Mesenchymal stem cell (in vitro differentiated cells and primary cell): Measurements from ENCODE around the gene SPATA24.

ENCODE experiments used
- DNase-seq: peaks from one replicate; pipeline ENCODE4 v3.0.0-alpha.2; 2013
- H2AFZ ChIP-seq: one replicate; pipeline ENCODE4 v1.6.1; 2013; ENCODE audit warnings: low read depth, mild to moderate bottlenecking, control low read depth, inconsistent platforms, low read length, moderate library complexity
- H2AK5ac ChIP-seq: 2 replicates; pipeline ENCODE4 v1.6.1; 2013; ENCODE audit warnings: low read length, moderate library complexity, mild to moderate bottlenecking, inconsistent platforms; ENCODE audit not compliant: severe bottlenecking
- H2BK120ac ChIP-seq: one replicate; pipeline ENCODE4 v1.6.1; 2013; ENCODE audit warnings: low read depth, mild to moderate bottlenecking, inconsistent platforms, low read length, moderate library complexity
- H2BK12ac ChIP-seq, 2 experiments: one replicate each; pipeline ENCODE4 v1.6.1; 2013; ENCODE audit warnings: inconsistent platforms in 2 of 2, low read length in 2 of 2, mild to moderate bottlenecking in 2 of 2, moderate library complexity in 2 of 2, control low read depth in 1 of 2
- H2BK15ac ChIP-seq: one replicate; pipeline ENCODE4 v1.6.1; 2013; ENCODE audit warnings: mild to moderate bottlenecking, low read depth, inconsistent platforms; ENCODE audit not compliant: poor library complexity, severe bottlenecking
- H2BK5ac ChIP-seq: 2 replicates; pipeline ENCODE4 v1.6.1; 2013; ENCODE audit warnings: low read depth, mild to moderate bottlenecking, low read length, control low read depth, inconsistent platforms; ENCODE audit not compliant: poor library complexity, severe bottlenecking
- H3K14ac ChIP-seq, 2 experiments: one replicate each; pipeline ENCODE4 v1.6.1; 2013; ENCODE audit warnings: inconsistent platforms in 2 of 2, low read length in 2 of 2, control low read depth in 1 of 2, mild to moderate bottlenecking in 1 of 2, moderate library complexity in 1 of 2
- H3K18ac ChIP-seq, 2 experiments: one replicate each; pipeline ENCODE4 v1.6.1; 2013; ENCODE audit warnings: inconsistent platforms in 2 of 2, low read length in 2 of 2, control low read depth in 1 of 2, low read depth in 1 of 2, mild to moderate bottlenecking in 1 of 2
- H3K23ac ChIP-seq, 2 experiments: one replicate each; pipeline ENCODE4 v1.6.1; 2013; ENCODE audit warnings: inconsistent platforms in 2 of 2, low read length in 2 of 2, mild to moderate bottlenecking in 2 of 2, moderate library complexity in 2 of 2, control low read depth in 1 of 2
- H3K27ac ChIP-seq: 2 replicates; pipeline ENCODE4 v1.5.1; 2013; ENCODE audit warnings: mild to moderate bottlenecking, moderate library complexity, low read length, control low read depth, inconsistent platforms; ENCODE audit not compliant: poor library complexity, severe bottlenecking
- H3K27me3 ChIP-seq, 2 experiments: 2 replicates each; pipeline versions ENCODE4 v1.6.1 to v1.7.0; 2013; ENCODE audit warnings: low read length in 2 of 2, mild to moderate bottlenecking in 2 of 2, moderate library complexity in 2 of 2, control low read depth in 1 of 2, inconsistent platforms in 1 of 2; ENCODE audit not compliant: control insufficient read depth in 1 of 2, insufficient read depth in 1 of 2
- H3K36me3 ChIP-seq, 2 experiments: 2 replicates each; pipeline versions ENCODE4 v1.6.1 to v1.7.0; 2013; ENCODE audit warnings: low read length in 2 of 2, control low read depth in 1 of 2, inconsistent platforms in 1 of 2, low read depth in 1 of 2, mild to moderate bottlenecking in 1 of 2; ENCODE audit not compliant: insufficient read depth in 2 of 2, control insufficient read depth in 1 of 2
- H3K4ac ChIP-seq, 2 experiments: one replicate each; pipeline ENCODE4 v1.6.1; 2013; ENCODE audit warnings: inconsistent platforms in 2 of 2, low read length in 2 of 2, mild to moderate bottlenecking in 2 of 2, moderate library complexity in 2 of 2, control low read depth in 1 of 2, low read depth in 1 of 2
- H3K4me1 ChIP-seq: 2 replicates; pipeline ENCODE4 v1.6.1; 2013; ENCODE audit warnings: low read depth, low read length, control low read depth; ENCODE audit not compliant: control insufficient read depth, insufficient read depth
- H3K4me2 ChIP-seq: 2 replicates; pipeline ENCODE4 v1.6.1; 2013; ENCODE audit warnings: low read length, mild to moderate bottlenecking, inconsistent platforms; ENCODE audit not compliant: poor library complexity, severe bottlenecking
- H3K4me3 ChIP-seq, 2 experiments: 2 replicates each; pipeline versions ENCODE4 v1.5.1 to v1.7.0; 2013; ENCODE audit warnings: low read length in 2 of 2, mild to moderate bottlenecking in 2 of 2, control low read depth in 1 of 2, low read depth in 1 of 2; ENCODE audit not compliant: insufficient read depth in 1 of 2
- H3K79me1 ChIP-seq: replicated peaks from 2 replicates; pipeline ENCODE4 v1.6.1; 2013; ENCODE audit warnings: mild to moderate bottlenecking, control low read depth, low read length, inconsistent platforms; ENCODE audit not compliant: poor library complexity, severe bottlenecking
- H3K9ac ChIP-seq: 2 replicates; pipeline ENCODE4 v1.7.0; 2013; ENCODE audit warnings: mild to moderate bottlenecking, low read length, moderate library complexity
- H3K9me3 ChIP-seq: 2 replicates; pipeline ENCODE4 v1.7.0; 2013; ENCODE audit warnings: mild to moderate bottlenecking, low read length; ENCODE audit not compliant: control insufficient read depth
- H4K8ac ChIP-seq: one replicate; pipeline ENCODE4 v1.6.1; 2013; ENCODE audit warnings: inconsistent platforms, mild to moderate bottlenecking, low read length, moderate library complexity
- H4K91ac ChIP-seq: one replicate; pipeline ENCODE4 v1.6.1; 2013; ENCODE audit warnings: mild to moderate bottlenecking, low read length, inconsistent platforms
- WGBS: methylation state at CpG from one replicate; pipeline ENCODE4 v1.1.7; 2013; ENCODE audit warnings: mixed read lengths; 5-methylcytosine and 5-hydroxymethylcytosine counted together

Gene SPATA24

GRCh38 chr5:139368613-139369012 is 35.3 kb downstream of the SPATA24 start:
- Histone ChIP-seq H2AFZ (no peak overlapping the region), H2BK12ac (no peak overlapping the region), H2AK5ac (no peak overlapping the region), H3K14ac (no peak overlapping the region), H3K9me3 (no peaks in the 10 kb centered on the region), H3K79me1 (peaks cover 16% of the 10 kb centered on the region), H3K27me3 (no peaks in the 10 kb centered on the region), H2BK15ac (no peak overlapping the region), H3K4me3 (no peak overlapping the region), H3K4me2 (no peak overlapping the region), H3K23ac (no peak overlapping the region), H3K27ac (no peak overlapping the region), H2BK120ac (no peak overlapping the region), H3K4me1 (no peaks in the 10 kb centered on the region), H4K91ac (no peak overlapping the region), H4K8ac (no peak overlapping the region), H3K18ac (no peak overlapping the region), H3K9ac (peak overlapping the region; percentile 9), H3K36me3 (peaks cover 37 to 84% of the 10 kb centered on the region in 2 experiments), H2BK5ac (no peak overlapping the region), H3K4ac (no peak overlapping the region)
- 90% methylated on average over 2 of the region's 2 CpGs for WGBS
- DNase-seq = no peak

- H3K9me3 ChIP-seq = no peaks in the 10 kb centered on the region
- H3K14ac ChIP-seq = no peak overlapping the region
- H3K18ac ChIP-seq = no peak overlapping the region
- no peak for DNase-seq
- H4K91ac ChIP-seq = no peak overlapping the region
- H3K36me3 ChIP-seq = peaks cover 21 to 50% of the 10 kb centered on the region in 2 experiments
- no peak overlapping the region for H2BK5ac ChIP-seq
- peaks cover 3% of the 10 kb centered on the region for H3K4me1 ChIP-seq
- no CpG with 5 or more reads among the region's 2 CpGs for WGBS
- no peak overlapping the region for H4K8ac ChIP-seq
- no peak overlapping the region for H2AK5ac ChIP-seq
- H3K4ac ChIP-seq = no peak overlapping the region
- no peak overlapping the region for H2AFZ ChIP-seq
- no peaks in the 10 kb centered on the region for H3K27me3 ChIP-seq
- H2BK12ac ChIP-seq = no peak overlapping the region
- H3K79me1 ChIP-seq = peaks cover 9% of the 10 kb centered on the region
- H3K4me2 ChIP-seq = no peak overlapping the region
- no peak overlapping the region for H3K23ac ChIP-seq
- no peak overlapping the region for H2BK15ac ChIP-seq
- H3K4me3 ChIP-seq = no peak overlapping the region
- H3K9ac ChIP-seq = no peak overlapping the region
- H2BK120ac ChIP-seq = no peak overlapping the region
- no peak overlapping the region for H3K27ac ChIP-seq
Measured at GRCh38 chr5:139364466-139364865, 39.4 kb downstream of the SPATA24 start.

GRCh38 chr5:139363937-139364336 is 40.0 kb downstream of the SPATA24 start:
- Histone ChIP-seq H3K23ac (no peak overlapping the region), H3K9me3 (no peaks in the 10 kb centered on the region), H3K18ac (no peak overlapping the region), H3K4me3 (no peak overlapping the region), H3K9ac (no peak overlapping the region), H3K36me3 (peaks cover 24 to 45% of the 10 kb centered on the region in 2 experiments), H2BK12ac (no peak overlapping the region), H2BK15ac (no peak overlapping the region), H3K27ac (no peak overlapping the region), H2AK5ac (no peak overlapping the region), H2BK120ac (no peak overlapping the region), H4K91ac (no peak overlapping the region), H3K4me1 (peaks cover 5% of the 10 kb centered on the region), H3K4ac (no peak overlapping the region), H3K4me2 (no peak overlapping the region), H2BK5ac (no peak overlapping the region), H3K79me1 (peaks cover 9% of the 10 kb centered on the region), H2AFZ (no peak overlapping the region), H3K14ac (no peak overlapping the region), H4K8ac (no peak overlapping the region), H3K27me3 (no peaks in the 10 kb centered on the region)
- DNase-seq = no peak
- 100% methylated on average over 1 of the region's 2 CpGs for WGBS

GRCh38 chr5:139361835-139362429 is 42.0 kb downstream of the SPATA24 start:
- Histone ChIP-seq H2BK120ac (no peak overlapping the region), H3K36me3 (peaks cover 26 to 40% of the 10 kb centered on the region in 2 experiments), H3K27me3 (no peaks in the 10 kb centered on the region), H4K91ac (no peak overlapping the region), H2BK15ac (no peak overlapping the region), H3K9me3 (no peaks in the 10 kb centered on the region), H2BK12ac (no peak overlapping the region), H3K9ac (no peak overlapping the region), H3K4me2 (no peak overlapping the region), H4K8ac (no peak overlapping the region), H2BK5ac (no peak overlapping the region), H3K4ac (no peak overlapping the region), H2AK5ac (no peak overlapping the region), H3K79me1 (peaks cover 7% of the 10 kb centered on the region), H3K4me3 (no peak overlapping the region), H3K18ac (no peak overlapping the region), H3K14ac (no peak overlapping the region), H3K23ac (no peak overlapping the region), H2AFZ (no peak overlapping the region), H3K27ac (no peak overlapping the region), H3K4me1 (peaks cover 6% of the 10 kb centered on the region)
- DNase-seq = no peak
- WGBS = 87% methylated on average over 5 of the region's 6 CpGs
